ENCODE data around the gene SIGMAR1. TPM values are rescaled to one million over a fixed set of nuclear protein-coding genes. Genes with fewer than 3 reads are reported as not detected.

SIGMAR1 gene
- total and polyA plus RNA-seq, 2 of the 8 experiments (the other 6 are each of a cell fraction or from before 2014, with no cell fraction given): 84.2 to 134 TPM

DNA sequence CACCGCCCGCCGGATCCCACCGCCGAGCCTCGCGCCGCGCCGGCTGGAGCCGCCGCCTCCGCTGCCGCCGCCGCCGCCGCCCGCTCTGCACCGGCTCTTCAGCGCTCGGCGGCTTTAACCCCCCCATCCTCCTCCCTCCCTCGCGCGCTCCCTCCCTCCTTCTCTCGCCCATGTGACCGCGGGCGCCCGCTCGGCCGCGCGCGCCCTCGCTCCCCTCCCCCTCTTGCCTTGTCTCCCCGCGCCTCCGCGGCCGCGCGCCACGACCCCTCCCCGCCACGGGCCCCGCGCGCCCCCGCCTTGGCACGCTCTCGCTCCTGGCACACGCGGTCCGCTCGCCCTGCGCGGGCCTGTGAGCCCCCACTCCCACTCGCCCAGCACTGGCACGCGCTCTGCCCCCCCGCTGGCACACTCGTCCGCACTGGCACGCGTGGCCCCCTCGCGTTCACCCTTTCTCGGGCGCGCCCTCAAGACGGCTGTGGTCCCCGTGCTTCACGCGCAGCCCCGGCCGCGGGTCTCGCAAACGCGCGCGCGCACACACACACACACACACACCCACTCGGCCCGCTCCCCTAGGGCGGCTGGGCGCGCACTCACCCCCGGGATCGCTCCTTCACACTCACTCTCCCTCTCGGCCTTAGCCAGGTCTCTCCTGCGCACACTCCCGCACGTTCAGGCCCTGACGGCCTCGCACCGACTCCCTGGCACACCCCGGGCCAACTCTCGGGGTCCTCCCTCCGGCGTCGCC, 47.8 kb downstream of the SIGMAR1 start, which contains the start of gene CNTFR:
TSS of gene CNTFR (minus strand) at position 89 of the 745 bp plus-strand sequence. CDS start 20,743 bp downstream, outside the sequence.
- peak within 1 kb of the TSS; percentile 72; the same call in 1 of the 2 replicates for H2BK15ac ChIP-seq (ENCODE audit: low read length)
- H2BK5ac ChIP-seq (ENCODE audit: low read depth, low read length): no peak within 1 kb of the TSS
- H4K5ac ChIP-seq (ENCODE audit: insufficient read length, low read depth, low read length): no peak within 1 kb of the TSS
- H4K91ac ChIP-seq (replicated peaks; ENCODE audit: insufficient read length, low read length): no peak within 1 kb of the TSS
- FAIRE-seq: no peak
- H3K4me3 ChIP-seq (ENCODE audit: extremely low read depth in 1 of 4, insufficient read depth in 2 of 4, low read depth in 3 of 4, low read length in 4 of 4): peak within 1 kb of the TSS; percentile 36 to 74 (median 52)
- H3K14ac ChIP-seq (ENCODE audit: insufficient read length): no peak within 1 kb of the TSS
- H2AFZ ChIP-seq (ENCODE audit: low read length): peak within 1 kb of the TSS; percentile 19; the same call in 1 of the 2 replicates
- 1% methylated on average over 32 of the region's 104 CpGs; no CpG with 5 or more reads in 1 of the 2 experiments for WGBS, 2 experiments (ENCODE audit: extremely low coverage in 1 of 2, insufficient coverage in 1 of 2, insufficient read length in 1 of 2, insufficient replicate concordance in 2 of 2, low coverage in 1 of 2, low lambda C conversion rate in 2 of 2, missing lambda C conversion rate in 1 of 2)
- POLR2A ChIA-PET (ENCODE audit: partially characterized antibody): interaction anchor here (3.4 kb wide), 1 partner anchor 11 kb away, joined by 25 read pairs; no protein-coding TSS in a partner anchor
- peaks cover 76 to 96% (median 91%) of the 10 kb centered on the region in 4 experiments for H3K27me3 ChIP-seq (replicated peaks in 1 of 4; ENCODE audit: control insufficient read depth in 3 of 4, extremely low read depth in 1 of 4, insufficient read depth in 3 of 4, low read length in 3 of 4)
- H3K36me3 ChIP-seq (ENCODE audit: control insufficient read depth in 2 of 4, insufficient read depth in 4 of 4, low read length in 3 of 4): peaks cover 0 to 9% (median 0%) of the 10 kb centered on the region in 4 experiments; a peak in 1 of 8 replicates
- H3K23me2 ChIP-seq (ENCODE audit: low read depth, low read length): peaks cover 15% of the 10 kb centered on the region
- peaks cover 0 to 4% of the 10 kb centered on the region in 2 experiments; a peak in 1 of 4 replicates for H3K9me3 ChIP-seq (ENCODE audit: insufficient read depth in 2 of 2, low read depth in 1 of 2, low read length in 1 of 2)
- peak within 1 kb of the TSS; percentile 76 to 85 for H3K4me2 ChIP-seq (ENCODE audit: insufficient read depth in 1 of 2, low read depth in 2 of 2, low read length in 2 of 2)
- H2BK12ac ChIP-seq (ENCODE audit: low read depth, low read length): peak within 1 kb of the TSS; percentile 75; the same call in 1 of the 2 replicates
- H3K18ac ChIP-seq (ENCODE audit: extremely low read depth, low read length): peak within 1 kb of the TSS; percentile 84
- no peak within 1 kb of the TSS for H3K9ac ChIP-seq (replicated peaks in 1 of 4; ENCODE audit: extremely low read depth in 1 of 4, low read depth in 3 of 4, low read length in 3 of 4)
- no peak within 1 kb of the TSS for H2AK5ac ChIP-seq (ENCODE audit: low read depth, low read length)
- no peak within 1 kb of the TSS for H3K56ac ChIP-seq (replicated peaks; ENCODE audit: insufficient read length, low read depth, low read length)
- no peak within 1 kb of the TSS for H2BK120ac ChIP-seq (replicated peaks; ENCODE audit: low read depth, low read length)
- H3K79me2 ChIP-seq (ENCODE audit: control insufficient read depth in 1 of 2, insufficient read depth in 2 of 2, low read length in 2 of 2): no peaks in the 10 kb centered on the region
- H3K4me1 ChIP-seq (replicated peaks in 1 of 4; ENCODE audit: control insufficient read depth in 3 of 4, insufficient read depth in 4 of 4, low read length in 3 of 4): peaks cover 10 to 43% (median 23%) of the 10 kb centered on the region in 4 experiments
- CTCF ChIA-PET (ENCODE audit: partially characterized antibody): interaction anchor here (0.7 to 3.8 kb wide), 7 partner anchors 8 to 43 kb away, joined by 3 to 37 read pairs (median 15); no protein-coding TSS in a partner anchor
- peaks cover 11 to 12% of the 10 kb centered on the region in 2 experiments for H4K20me1 ChIP-seq (replicated peaks in 1 of 2; ENCODE audit: control insufficient read depth in 1 of 2, insufficient read depth in 2 of 2, low read length in 2 of 2)
- no peak within 1 kb of the TSS for H3K4ac ChIP-seq (replicated peaks; ENCODE audit: insufficient read length, low read depth, low read length)
- H3K79me1 ChIP-seq (ENCODE audit: low read depth, low read length): no peaks in the 10 kb centered on the region
- H3K27ac ChIP-seq (ENCODE audit: low read depth, low read length): no peak within 1 kb of the TSS
- peak within 1 kb of the TSS; percentile 52 for H4K8ac ChIP-seq (ENCODE audit: extremely low read depth, insufficient read depth, low read length)
- no peak within 1 kb of the TSS for H3K23ac ChIP-seq (ENCODE audit: insufficient read length)
- 0 out of 2 replicates have a peak within 1 kb of the TSS, but pooled peaks have one; percentile 18 for H2BK20ac ChIP-seq (ENCODE audit: low read length)
- DNase-seq (ENCODE audit: low read depth in 1 of 2, low spot score in 2 of 2): no peak
- TF ChIP-seq TBP (IDR thresholded peaks at IDR 0.05; ENCODE audit: low read depth, low read length): no peak
- peak; percentile 25; the same call in 1 of the 2 replicates for TF ChIP-seq USF2 (IDR thresholded peaks at IDR 0.05; ENCODE audit: low read length)
- peak; percentile 34 for TF ChIP-seq SUZ12 (IDR thresholded peaks at IDR 0.05; ENCODE audit: low read length)
- TF ChIP-seq KDM4A (IDR thresholded peaks at IDR 0.05; ENCODE audit: low read depth, low read length, severe bottlenecking): peak; percentile 72
- peak; percentile 56 for TF ChIP-seq ASH2L (IDR thresholded peaks at IDR 0.05; ENCODE audit: low read length)
- TF ChIP-seq RBBP5 (IDR thresholded peaks at IDR 0.05; ENCODE audit: borderline replicate concordance, low read depth, low read length): peak; percentile 35; the same call in 1 of the 2 replicates
- TF ChIP-seq RNF2 (IDR thresholded peaks at IDR 0.05; ENCODE audit: borderline replicate concordance, low read depth, low read length, missing control alignments, poor library complexity, severe bottlenecking): peak; percentile 44
- no peak for TF ChIP-seq SIN3A (conservative IDR thresholded peaks at IDR 0.05 in 1 of 2, IDR thresholded peaks at IDR 0.05 in 1 of 2; ENCODE audit: low read depth in 1 of 2, low read length in 2 of 2)
- peak; percentile 96 for TF ChIP-seq CTBP2 (IDR thresholded peaks at IDR 0.05; ENCODE audit: borderline replicate concordance, insufficient read depth, insufficient read length, low read length)
